GM12891 (cell line): ENCODE results near the gene BORCS8.

Experiments used
- DNase-seq: peaks from one replicate; pipeline ENCODE4 v3.0.0; 2011; ENCODE audit warnings: low spot score; ENCODE audit not compliant: insufficient read length
- FAIRE-seq: peaks from 2 replicates; lab custom pipeline; 2011; peaks lifted over from hg19 to GRCh38; lab: Jason Lieb, UNC
- PAX5 ChIP-seq: IDR thresholded peaks from 2 replicates; pipeline ENCODE4 v1.6.1; 2011; ENCODE audit warnings: low read length, moderate library complexity, mild to moderate bottlenecking; ENCODE audit not compliant: insufficient read depth, severe bottlenecking
- POLR2A ChIP-seq: IDR thresholded peaks from 2 replicates; pipeline ENCODE4 v1.6.1; 2011; ENCODE audit warnings: low read depth, low read length, control low read depth
- POLR2AphosphoS5 ChIP-seq: IDR thresholded peaks from 2 replicates; pipeline ENCODE4 v1.6.1; 2011; ENCODE audit warnings: low read depth, low read length, control low read depth
- POU2F2 ChIP-seq: IDR thresholded peaks from 2 replicates; pipeline ENCODE4 v1.6.1; 2011; ENCODE audit warnings: low read depth, mild to moderate bottlenecking, control low read depth, low read length, moderate library complexity
- SPI1 ChIP-seq: IDR thresholded peaks from 2 replicates; pipeline ENCODE4 v1.6.1; 2011; ENCODE audit warnings: low read depth, low read length, control low read depth
- TAF1 ChIP-seq: IDR thresholded peaks from 2 replicates; pipeline ENCODE4 v1.6.1; 2011; ENCODE audit warnings: low read depth, low read length, control low read depth

BORCS8 gene

DNA sequence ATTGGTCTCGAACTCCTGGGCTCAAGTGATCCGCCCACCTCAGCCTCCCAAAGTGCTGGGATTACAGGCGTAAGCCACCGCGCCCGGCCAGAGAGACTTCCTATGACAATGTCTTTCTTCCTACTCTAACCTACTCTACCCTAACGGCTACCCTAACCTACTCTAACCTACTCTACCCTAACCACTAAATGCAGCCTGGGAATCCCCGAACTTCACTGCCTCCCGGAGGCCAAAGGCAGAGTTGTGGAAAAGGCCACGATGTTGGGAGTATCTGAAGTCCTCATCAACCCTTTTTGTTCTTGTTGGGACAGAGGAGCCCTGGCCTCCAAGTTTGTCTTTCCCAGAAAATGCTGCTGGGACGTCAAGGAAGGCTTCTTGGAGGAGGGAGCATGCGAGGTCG lies 12.2 kb upstream of the BORCS8 start:
- TF ChIP-seq POLR2AphosphoS5, result no peak
- TF ChIP-seq PAX5, result no peak
- no peak for TF ChIP-seq POLR2A
- TF ChIP-seq SPI1, result no peak

DNA sequence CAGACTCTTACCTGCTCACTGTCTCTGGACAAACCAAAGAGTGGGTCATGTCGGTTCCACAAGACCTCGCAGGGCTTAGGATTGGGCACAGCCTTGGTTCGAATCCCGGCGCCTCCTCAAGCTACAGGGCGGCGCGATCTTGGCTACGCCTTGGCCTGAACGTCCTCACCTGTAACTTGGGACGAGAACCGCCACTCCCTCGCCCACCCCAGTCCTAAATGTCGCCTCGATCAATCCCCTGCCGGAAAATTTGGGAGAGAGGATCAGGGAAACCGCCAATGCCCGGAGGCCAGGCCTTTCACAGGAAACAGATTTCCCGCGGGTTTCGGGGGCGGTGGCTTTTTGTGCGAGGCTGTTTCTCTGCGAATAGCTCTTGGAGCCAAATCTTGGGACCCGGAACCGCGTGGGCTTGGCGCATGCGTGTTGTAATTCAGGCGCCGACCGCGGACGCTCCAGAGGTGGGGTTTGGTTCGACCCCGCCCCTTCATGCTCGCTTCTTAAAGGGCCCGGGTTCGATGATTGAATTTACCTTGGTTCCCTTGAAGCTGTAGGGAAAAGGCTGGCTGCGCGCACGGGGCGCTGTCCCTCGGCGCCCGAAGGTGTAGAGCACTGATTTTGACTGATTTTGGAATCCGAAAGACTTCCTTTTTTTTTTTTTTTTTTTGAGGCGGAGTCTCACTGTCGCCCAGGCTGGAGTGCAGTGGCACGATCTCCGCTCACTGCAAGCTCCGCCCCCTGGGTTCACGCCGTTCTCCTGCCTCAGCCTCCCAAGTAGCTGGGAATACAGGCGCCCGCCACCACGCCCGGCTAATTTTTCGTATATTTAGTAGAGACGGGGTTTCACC lies 11.3 kb upstream of the BORCS8 start, which contains the start of gene NR2C2AP:
Gene NR2C2AP, minus strand, starts transcription at position 403 of the 845 bp plus-strand sequence. Its CDS starts 354 bp downstream, at position 49.
- peak; percentile 98 for DNase-seq
- TF ChIP-seq POLR2A, result peak; percentile 59
- no peak for TF ChIP-seq SPI1
- TF ChIP-seq POLR2AphosphoS5, result no peak; the same call in 1 of the 2 replicates
- peak; percentile 90 for FAIRE-seq

More for the DNA sequence above, 12.2 kb upstream of the BORCS8 start:
- FAIRE-seq, result no peak
- DNase-seq, result no peak

DNA sequence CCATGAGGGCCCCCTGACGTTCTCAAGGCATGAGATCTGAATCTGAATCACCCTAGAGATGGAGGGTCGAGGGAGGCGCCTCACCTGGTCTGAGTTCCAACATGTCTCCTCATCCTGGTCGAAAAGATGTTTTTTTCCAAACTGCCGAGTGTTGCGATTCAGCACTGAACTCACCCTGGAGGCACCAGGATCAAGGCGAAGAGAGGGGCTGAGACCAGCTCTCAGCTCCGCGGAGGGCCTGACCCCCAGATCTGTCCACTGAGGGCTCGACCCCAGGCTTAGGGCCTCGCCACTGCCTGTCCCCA lies 10.7 kb upstream of the BORCS8 start:
- TF ChIP-seq POLR2AphosphoS5, result no peak
- no peak for TF ChIP-seq PAX5
- no peak for TF ChIP-seq POLR2A
- no peak for TF ChIP-seq POU2F2
- TF ChIP-seq TAF1, result no peak
- TF ChIP-seq SPI1, result no peak
- peak; percentile 61 for FAIRE-seq

DNA sequence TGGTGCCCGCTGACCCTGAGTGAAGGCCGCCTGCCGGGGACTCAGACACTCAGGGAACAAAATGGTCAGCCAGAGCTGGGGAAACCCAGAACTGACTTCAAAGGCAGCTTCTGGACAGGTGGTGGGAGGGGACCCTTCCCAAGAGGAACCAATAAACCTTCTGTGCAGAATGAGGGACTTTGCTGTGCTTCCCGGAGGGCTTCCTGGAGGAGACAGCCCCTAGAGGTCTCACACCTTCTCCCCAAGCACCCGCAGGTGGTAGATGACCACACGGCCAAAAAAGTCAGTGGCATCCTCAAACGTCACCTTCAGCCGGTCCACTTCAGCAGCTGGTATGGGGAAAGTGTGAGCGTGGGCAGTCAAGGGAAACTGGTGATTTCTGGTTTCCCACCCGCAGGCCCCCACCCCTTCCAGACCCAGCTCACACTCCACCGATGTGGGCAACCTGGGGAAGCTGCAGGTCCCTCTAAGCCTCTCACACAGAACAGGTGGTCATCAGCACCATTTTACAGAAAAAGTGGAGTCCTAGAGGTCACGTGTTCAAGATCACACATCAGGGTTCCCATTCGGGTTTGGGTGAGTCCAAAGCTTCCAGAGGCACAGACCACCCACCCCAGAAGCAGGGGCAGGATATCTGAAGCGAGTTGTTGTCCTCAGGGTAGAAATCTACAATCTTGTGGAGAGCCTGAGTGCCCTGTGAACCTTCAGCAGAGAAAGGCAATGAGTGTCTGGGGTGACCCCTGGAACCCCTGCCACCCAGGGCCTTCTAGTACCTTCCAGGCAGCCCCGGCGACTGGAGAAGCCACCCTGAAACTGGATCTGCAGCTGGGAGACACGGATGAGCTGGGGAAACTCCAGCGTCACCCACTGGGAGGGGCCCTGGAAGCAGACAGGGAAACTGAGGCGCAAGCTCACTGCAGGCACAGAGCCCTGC lies 10.0 kb upstream of the BORCS8 start:
- DNase-seq (no peak), FAIRE-seq (no peak)
- TF ChIP-seq POU2F2 (no peak), POLR2A (no peak), SPI1 (no peak), POLR2AphosphoS5 (no peak), TAF1 (no peak), PAX5 (no peak)

More for the DNA sequence above, 10.7 kb upstream of the BORCS8 start:
- no peak for DNase-seq

DNA sequence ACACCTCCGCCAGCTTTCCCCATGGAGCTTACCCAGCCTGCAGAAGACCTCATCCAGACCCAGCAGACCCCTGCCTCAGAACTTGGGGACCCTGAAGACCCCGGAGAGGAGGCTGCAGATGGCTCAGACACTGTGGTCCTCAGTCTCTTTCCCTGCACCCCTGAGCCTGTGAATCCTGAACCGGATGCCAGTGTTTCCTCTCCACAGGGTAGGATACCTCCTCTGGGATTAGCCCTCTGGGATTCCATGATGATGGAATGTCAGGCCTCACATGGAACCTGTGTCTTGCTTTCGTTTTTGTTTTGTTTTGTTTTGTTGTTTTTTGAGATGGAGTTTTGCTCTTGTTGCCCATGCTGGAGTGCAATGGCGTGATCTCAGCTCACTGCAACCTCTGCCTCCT lies 2.0 kb upstream of the BORCS8 start:
- TF ChIP-seq PAX5, result no peak
- TF ChIP-seq TAF1, result no peak
- no peak for TF ChIP-seq POU2F2
- no peak for TF ChIP-seq POLR2A
- TF ChIP-seq POLR2AphosphoS5, result no peak
- TF ChIP-seq SPI1, result no peak
- no peak for FAIRE-seq
- DNase-seq, result no peak

DNA sequence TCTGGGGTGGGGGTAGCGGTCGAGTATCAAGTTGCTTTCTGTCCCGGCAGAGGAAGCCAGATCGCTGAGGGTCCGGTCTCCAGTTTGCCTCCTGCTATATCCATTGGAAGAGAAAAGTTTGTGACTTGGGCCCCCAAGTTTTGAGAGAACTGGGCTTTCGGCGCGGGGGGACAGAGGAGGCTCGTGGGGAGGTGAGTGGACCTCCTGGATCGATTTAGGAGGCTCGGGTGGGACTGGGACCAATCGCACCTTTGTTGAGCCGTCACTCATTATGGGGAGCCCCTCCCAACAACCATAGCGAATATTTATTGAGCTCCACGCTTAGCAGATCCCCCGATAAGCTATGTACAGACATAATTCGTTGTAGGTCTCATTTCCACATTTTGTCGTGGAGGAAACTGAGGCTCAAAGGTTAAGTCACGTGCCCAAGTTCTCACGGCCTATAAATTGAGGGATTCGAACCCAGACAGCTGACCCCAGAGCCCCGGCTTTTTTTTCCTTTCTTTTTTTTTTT lies 1.0 kb upstream of the BORCS8 start:
- no peak for FAIRE-seq
- TF ChIP-seq SPI1 (no peak), POLR2A (peak; percentile 51; the same call in 1 of the 2 replicates), TAF1 (0 out of 2 replicates have a peak, but pooled peaks have one; percentile 32)
- DNase-seq, result no peak

DNA sequence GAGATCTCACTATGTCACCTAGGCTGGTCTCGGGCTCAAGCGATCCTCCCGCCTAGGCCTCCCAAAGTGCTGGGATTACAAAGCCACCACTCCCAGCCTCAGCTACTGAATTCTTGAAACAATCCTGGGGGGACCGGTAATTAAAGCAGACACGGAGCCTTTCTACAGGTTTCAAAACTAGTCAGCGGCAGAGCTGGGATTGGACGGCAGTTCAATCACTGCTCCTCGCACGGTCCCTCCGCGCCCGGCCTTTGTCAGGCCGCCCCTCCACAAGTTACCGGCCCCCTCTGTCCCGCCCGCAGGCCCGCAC lies 229 bp downstream of the BORCS8 start:
- FAIRE-seq (no peak), DNase-seq (no peak)
- TF ChIP-seq TAF1 (no peak), POU2F2 (no peak), PAX5 (no peak), POLR2AphosphoS5 (no peak), POLR2A (no peak), SPI1 (no peak)

DNA sequence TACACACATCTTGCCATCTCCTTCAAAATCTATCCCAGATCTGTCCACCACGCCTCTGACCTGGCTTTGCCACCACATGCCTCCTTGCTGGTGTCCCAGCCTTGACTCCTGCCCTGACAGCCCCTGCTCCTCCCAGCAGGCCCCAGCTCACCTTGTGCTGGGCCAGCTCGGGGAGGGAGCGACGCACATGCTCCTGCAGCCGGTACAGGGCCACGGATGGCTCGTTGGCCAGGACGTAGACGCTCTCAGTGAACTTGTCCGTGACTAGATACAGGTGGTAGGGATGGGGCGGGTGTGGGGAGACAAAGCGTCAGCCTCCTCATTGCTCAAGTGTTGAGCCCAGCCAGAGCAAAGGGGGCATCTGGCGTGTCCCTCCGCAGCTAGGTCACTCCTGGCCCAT lies 5.2 kb downstream of the BORCS8 start:
- FAIRE-seq, result no peak
- no peak for TF ChIP-seq POU2F2
- no peak for TF ChIP-seq TAF1
- TF ChIP-seq POLR2A, result no peak
- TF ChIP-seq PAX5, result no peak
- no peak for TF ChIP-seq SPI1
- no peak for TF ChIP-seq POLR2AphosphoS5

More for the DNA sequence above, 5.2 kb downstream of the BORCS8 start:
- DNase-seq, result no peak
